ENCODE measurements around the gene SLC35E1. TPM values are rescaled to one million over a fixed set of nuclear protein-coding genes. Genes with fewer than 3 reads are reported as not detected.

SLC35E1 gene
- total RNA-seq, 1 donor from 2014 or later = 47.3 TPM

- H3K4me3 ChIP-seq = no peak overlapping the region
- no peaks in the 10 kb centered on the region for H3K27me3 ChIP-seq (ENCODE audit: low read depth)
- peaks cover 98% of the 10 kb centered on the region for H3K36me3 ChIP-seq
- H3K4me1 ChIP-seq = no peaks in the 10 kb centered on the region
- H3K27ac ChIP-seq = no peak overlapping the region
- intact Hi-C loops (cut with DNase I) = no loop called here
- no peaks in the 10 kb centered on the region for H3K9me3 ChIP-seq
- DNase-seq (no peak), ATAC-seq (no peak)
- TF ChIP-seq, protein P1, sequence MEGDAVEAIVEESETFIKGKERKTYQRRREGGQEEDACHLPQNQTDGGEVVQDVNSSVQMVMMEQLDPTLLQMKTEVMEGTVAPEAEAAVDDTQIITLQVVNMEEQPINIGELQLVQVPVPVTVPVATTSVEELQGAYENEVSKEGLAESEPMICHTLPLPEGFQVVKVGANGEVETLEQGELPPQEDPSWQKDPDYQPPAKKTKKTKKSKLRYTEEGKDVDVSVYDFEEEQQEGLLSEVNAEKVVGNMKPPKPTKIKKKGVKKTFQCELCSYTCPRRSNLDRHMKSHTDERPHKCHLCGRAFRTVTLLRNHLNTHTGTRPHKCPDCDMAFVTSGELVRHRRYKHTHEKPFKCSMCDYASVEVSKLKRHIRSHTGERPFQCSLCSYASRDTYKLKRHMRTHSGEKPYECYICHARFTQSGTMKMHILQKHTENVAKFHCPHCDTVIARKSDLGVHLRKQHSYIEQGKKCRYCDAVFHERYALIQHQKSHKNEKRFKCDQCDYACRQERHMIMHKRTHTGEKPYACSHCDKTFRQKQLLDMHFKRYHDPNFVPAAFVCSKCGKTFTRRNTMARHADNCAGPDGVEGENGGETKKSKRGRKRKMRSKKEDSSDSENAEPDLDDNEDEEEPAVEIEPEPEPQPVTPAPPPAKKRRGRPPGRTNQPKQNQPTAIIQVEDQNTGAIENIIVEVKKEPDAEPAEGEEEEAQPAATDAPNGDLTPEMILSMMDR (IDR thresholded peaks at IDR 0.05) = no peak
These were observed 49.4 kb downstream of the SLC35E1 start for GRCh38 chr19:16522559-16523377.

GRCh38 chr19:16521715-16522289 is 50.4 kb downstream of the SLC35E1 start:
- ATAC-seq (no peak), DNase-seq (no peak)
- Histone ChIP-seq H3K4me3 (no peak overlapping the region), H3K27ac (no peak overlapping the region), H3K4me1 (no peaks in the 10 kb centered on the region), H3K9me3 (no peaks in the 10 kb centered on the region), H3K27me3 (ENCODE audit: low read depth) (no peaks in the 10 kb centered on the region), H3K36me3 (peaks cover 98% of the 10 kb centered on the region)
- TF ChIP-seq, protein P1 (IDR thresholded peaks at IDR 0.05) = no peak
- intact Hi-C loops (cut with DNase I) = no loop called here

GRCh38 chr19:16520986-16521624 is 51.1 kb downstream of the SLC35E1 start:
- DNase-seq = no peak
- H3K27ac ChIP-seq = no peak overlapping the region
- H3K4me3 ChIP-seq = no peak overlapping the region
- no peaks in the 10 kb centered on the region for H3K9me3 ChIP-seq
- no peaks in the 10 kb centered on the region for H3K27me3 ChIP-seq (ENCODE audit: low read depth)
- H3K4me1 ChIP-seq = no peaks in the 10 kb centered on the region
- TF ChIP-seq, protein P1 (IDR thresholded peaks at IDR 0.05) = no peak
- no peak for ATAC-seq
- intact Hi-C loops (cut with DNase I) = no loop called here
- H3K36me3 ChIP-seq = peaks cover 98% of the 10 kb centered on the region

DNA sequence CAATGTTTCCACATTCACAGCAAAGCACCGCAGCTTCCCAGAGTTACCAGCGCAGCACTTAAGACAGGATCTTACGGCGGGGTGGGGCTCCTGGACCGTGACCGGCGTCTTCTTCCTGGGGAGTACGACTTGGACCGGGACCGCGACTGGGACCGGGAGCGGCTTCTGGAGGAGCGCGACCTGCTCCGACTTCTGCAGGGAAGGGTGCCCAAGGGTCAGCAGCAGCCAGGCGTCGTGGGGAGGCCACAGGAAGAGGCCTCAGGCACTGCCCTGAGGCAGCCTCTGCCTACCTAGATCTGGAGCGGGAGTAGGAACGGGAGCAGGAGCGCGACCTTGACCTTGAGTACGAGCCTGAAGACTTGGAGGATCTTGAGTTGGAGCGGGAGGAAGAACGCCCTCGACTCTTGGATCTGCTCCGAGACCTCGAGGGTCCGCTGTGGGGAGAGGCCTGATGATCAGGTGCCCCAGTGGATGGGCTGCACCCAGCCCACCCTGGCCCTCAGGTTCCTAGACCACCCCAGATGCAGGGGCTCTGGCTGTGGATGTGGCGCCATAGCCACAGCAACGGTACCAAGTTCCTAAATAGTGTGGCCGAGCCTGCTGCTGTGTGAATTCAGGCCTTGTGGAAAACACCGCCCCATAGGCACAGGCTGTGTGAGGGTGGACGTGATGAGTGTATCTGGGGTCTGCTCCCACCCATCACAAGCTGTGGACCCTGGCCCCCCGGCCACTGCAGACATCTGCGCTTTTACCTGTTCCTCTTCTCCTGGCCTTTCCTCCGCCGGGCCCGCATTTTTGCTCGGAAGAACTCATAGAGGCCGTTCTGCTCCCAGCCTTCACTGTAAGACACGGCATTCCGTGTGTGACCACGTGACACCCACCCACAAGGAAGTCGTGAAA is 51.9 kb downstream of the SLC35E1 start:
- ATAC-seq = no peak
- intact Hi-C loops (cut with DNase I) = no loop called here
- no peaks in the 10 kb centered on the region for H3K27me3 ChIP-seq (ENCODE audit: low read depth)

More for the DNA sequence above, 51.9 kb downstream of the SLC35E1 start:
- H3K27ac ChIP-seq = no peak overlapping the region
- H3K4me3 ChIP-seq = no peak overlapping the region
- DNase-seq = no peak
- no peaks in the 10 kb centered on the region for H3K4me1 ChIP-seq
- H3K36me3 ChIP-seq = peaks cover 91% of the 10 kb centered on the region
- TF ChIP-seq, protein P1 (IDR thresholded peaks at IDR 0.05) = no peak
- no peaks in the 10 kb centered on the region for H3K9me3 ChIP-seq

All from lower lobe of right lung (tissue), 2 donors.